SK-N-SH (cell line): Measurements from ENCODE around the gene ARHGAP8. TPM values are rescaled to one million over a fixed set of nuclear protein-coding genes. Genes with fewer than 3 reads are reported as not detected.

ENCODE experiments used
- CTCF ChIA-PET: fragments of 300-600, 350-600 bp; formaldehyde crosslinking; extraction: SDS; loops from one replicate; lab custom pipeline; 2021; lab: Yijun Ruan, JAX
- POLR2A ChIA-PET: fragments of 350-600 bp; sonication (Branson Sonifier 250); formaldehyde crosslinking; extraction: SDS; loops from one replicate; lab custom pipeline; 2020; ENCODE audit warnings: antibody characterized with exemption, inconsistent platforms; lab: Yijun Ruan, JAX
- DNase-seq: peaks from one replicate; pipeline ENCODE4 v3.0.0; 2012
- H2AFZ ChIP-seq: fragments of 200-600 bp; sonication (generic); 2 replicates; pipeline ENCODE4 v1.8.1; 2016; ENCODE audit warnings: antibody characterized with exemption, mild to moderate bottlenecking, low read depth
- H3F3A ChIP-seq: fragments of 200-600 bp; sonication (generic); replicated peaks from 2 replicates; pipeline ENCODE3; 2016; ENCODE audit warnings: antibody characterized with exemption, mild to moderate bottlenecking; ENCODE audit not compliant: insufficient read depth
- H3K27ac ChIP-seq, 2 experiments: fragments of 200-500 bp in 1 of 2; fragments of 200-600 bp in 1 of 2; sonication (Bioruptor generic) in 1 of 2; sonication (generic), shearing (Covaris generic) in 1 of 2; 2 replicates each; pipeline versions ENCODE4 v1.5.1 to v1.6.1; 2014 to 2016; ENCODE audit warnings: low read depth in 2 of 2, inconsistent platforms in 1 of 2, low read length in 1 of 2, mild to moderate bottlenecking in 1 of 2, mixed read lengths in 1 of 2
- H3K27me3 ChIP-seq: fragments of 200-600 bp; sonication (generic), shearing (Covaris generic); 2 replicates; pipeline ENCODE4 v1.6.1; 2016; ENCODE audit warnings: mixed run types; ENCODE audit not compliant: insufficient read depth
- H3K36me3 ChIP-seq, 2 experiments: fragments of 200-500 bp in 1 of 2; fragments of 200-600 bp in 1 of 2; sonication (Bioruptor generic) in 1 of 2; sonication (generic) in 1 of 2; replicated peaks in 1 of 2; 2 replicates each; pipeline versions ENCODE3 to v1.5.1; 2014 to 2016; ENCODE audit warnings: low read length in 1 of 2, mild to moderate bottlenecking in 1 of 2; ENCODE audit not compliant: insufficient read depth in 2 of 2, control insufficient read depth in 1 of 2
- H3K4me1 ChIP-seq, 2 experiments: fragments of 200-500 bp in 1 of 2; fragments of 200-600 bp in 1 of 2; sonication (Bioruptor generic) in 1 of 2; sonication (generic), shearing (Covaris generic) in 1 of 2; 2 replicates each; pipeline versions ENCODE4 v1.5.1 to v1.6.1; 2014 to 2016; ENCODE audit warnings: low read depth in 1 of 2, low read length in 1 of 2, mixed run types in 1 of 2; ENCODE audit not compliant: insufficient read depth in 2 of 2, control insufficient read depth in 1 of 2
- H3K4me2 ChIP-seq: fragments of 200-600 bp; sonication (generic), shearing (Covaris generic); 2 replicates; pipeline ENCODE4 v1.6.1; 2017; ENCODE audit warnings: mixed run types
- H3K4me3 ChIP-seq, 2 experiments: fragments of 200-500 bp in 1 of 2; fragments of 200-600 bp in 1 of 2; sonication (Bioruptor generic) in 1 of 2; sonication (generic), shearing (Covaris generic) in 1 of 2; 2 replicates each; pipeline versions ENCODE4 v1.5.1 to v1.8.1; 2014 to 2016; ENCODE audit warnings: low read depth in 2 of 2, inconsistent platforms in 1 of 2, low read length in 1 of 2, mild to moderate bottlenecking in 1 of 2, mixed read lengths in 1 of 2, moderate library complexity in 1 of 2
- H3K79me2 ChIP-seq: fragments of 200-600 bp; sonication (generic); 2 replicates; pipeline ENCODE4 v1.8.1; 2017; ENCODE audit warnings: mild to moderate bottlenecking; ENCODE audit not compliant: insufficient read depth
- H3K9ac ChIP-seq: fragments of 200-600 bp; sonication (generic); 2 replicates; pipeline ENCODE4 v1.6.1; 2017; ENCODE audit warnings: mixed run types
- H3K9me2 ChIP-seq: fragments of 200-600 bp; sonication (generic); 2 replicates; pipeline ENCODE4 v1.6.1; 2017; ENCODE audit warnings: mixed run types
- H3K9me3 ChIP-seq: fragments of 200-600 bp; sonication (generic); 2 replicates; pipeline ENCODE4 v1.6.1; 2017; ENCODE audit warnings: mixed run types, mild to moderate bottlenecking, moderate library complexity
- H4K20me1 ChIP-seq: fragments of 200-600 bp; sonication (generic); 2 replicates; pipeline ENCODE4 v1.6.1; 2017; ENCODE audit warnings: mild to moderate bottlenecking, mixed run types; ENCODE audit not compliant: insufficient read depth
- CHD2 ChIP-seq: fragments of 150-350 bp; IDR thresholded peaks from 2 replicates; pipeline ENCODE4 v1.6.1; 2018; ENCODE audit warnings: low read length; ENCODE audit not compliant: partially characterized antibody
- ELF1 ChIP-seq: IDR thresholded peaks from 2 replicates; pipeline ENCODE4 v1.4.0; 2012
- EZH2phosphoT487 ChIP-seq: fragments of 200-600 bp; sonication (generic); IDR thresholded peaks from 2 replicates; pipeline ENCODE4 v1.6.1; 2017; ENCODE audit warnings: low read depth, mixed run types, mild to moderate bottlenecking, antibody characterized with exemption, moderate library complexity, borderline replicate concordance
- FOXM1 ChIP-seq: IDR thresholded peaks from 2 replicates; pipeline ENCODE4 v1.4.0; 2012; ENCODE audit warnings: low read depth, mild to moderate bottlenecking
- RFX5 ChIP-seq: IDR thresholded peaks from 2 replicates; pipeline ENCODE4 v1.6.1; 2012; ENCODE audit warnings: mild to moderate bottlenecking, improper control_type of control experiment, low read length
- SMC3 ChIP-seq: IDR thresholded peaks from 2 replicates; pipeline ENCODE4 v1.6.1; 2012; ENCODE audit warnings: low read depth, low read length, improper control_type of control experiment
- TAF1 ChIP-seq: IDR thresholded peaks from 2 replicates; pipeline ENCODE4 v1.6.1; 2012; ENCODE audit warnings: low read depth, mild to moderate bottlenecking, low read length, moderate library complexity, borderline replicate concordance
- TEAD4 ChIP-seq: IDR thresholded peaks from 2 replicates; pipeline ENCODE4 v1.4.0; 2012; ENCODE audit warnings: mild to moderate bottlenecking, borderline replicate concordance; ENCODE audit not compliant: insufficient read depth
- WGBS: methylation state at CpG from one replicate; pipeline ENCODE4 v1.1.6; 2017; ENCODE audit warnings: low lambda C conversion rate; 5-methylcytosine and 5-hydroxymethylcytosine counted together
- polyA plus RNA-seq, 3 experiments: library from polyadenylated mRNA; depleted of rRNA; stranded (reverse); fragments of >200 nt; gene quantifications; 2 replicates each; pipeline ENCODE4 v1.2.3, GENCODE V29; 2012
- TF ChIP-seq, protein P1 (sequence below): IDR thresholded peaks from 2 replicates; pipeline ENCODE4 v1.6.1; 2012; ENCODE audit warnings: mild to moderate bottlenecking, low read depth, low read length, moderate library complexity
- TF ChIP-seq, protein P2 (sequence below): IDR thresholded peaks from 2 replicates; pipeline ENCODE4 v1.4.0; 2012; ENCODE audit warnings: low read depth, borderline replicate concordance
- TF ChIP-seq, protein P3 (sequence below): IDR thresholded peaks from 2 replicates; pipeline ENCODE4 v1.4.0; 2012; ENCODE audit warnings: low read depth, borderline replicate concordance
- TF ChIP-seq, protein P4 (sequence below): fragments of 150-350 bp; IDR thresholded peaks from 2 replicates; pipeline ENCODE4 v1.6.1; 2016; ENCODE audit warnings: mild to moderate bottlenecking, low read depth, low read length

The ARHGAP8 gene
- polyA plus RNA-seq, 1 of the 3 experiments (the other 2 are of a cell fraction): 0.08 TPM

DNA sequence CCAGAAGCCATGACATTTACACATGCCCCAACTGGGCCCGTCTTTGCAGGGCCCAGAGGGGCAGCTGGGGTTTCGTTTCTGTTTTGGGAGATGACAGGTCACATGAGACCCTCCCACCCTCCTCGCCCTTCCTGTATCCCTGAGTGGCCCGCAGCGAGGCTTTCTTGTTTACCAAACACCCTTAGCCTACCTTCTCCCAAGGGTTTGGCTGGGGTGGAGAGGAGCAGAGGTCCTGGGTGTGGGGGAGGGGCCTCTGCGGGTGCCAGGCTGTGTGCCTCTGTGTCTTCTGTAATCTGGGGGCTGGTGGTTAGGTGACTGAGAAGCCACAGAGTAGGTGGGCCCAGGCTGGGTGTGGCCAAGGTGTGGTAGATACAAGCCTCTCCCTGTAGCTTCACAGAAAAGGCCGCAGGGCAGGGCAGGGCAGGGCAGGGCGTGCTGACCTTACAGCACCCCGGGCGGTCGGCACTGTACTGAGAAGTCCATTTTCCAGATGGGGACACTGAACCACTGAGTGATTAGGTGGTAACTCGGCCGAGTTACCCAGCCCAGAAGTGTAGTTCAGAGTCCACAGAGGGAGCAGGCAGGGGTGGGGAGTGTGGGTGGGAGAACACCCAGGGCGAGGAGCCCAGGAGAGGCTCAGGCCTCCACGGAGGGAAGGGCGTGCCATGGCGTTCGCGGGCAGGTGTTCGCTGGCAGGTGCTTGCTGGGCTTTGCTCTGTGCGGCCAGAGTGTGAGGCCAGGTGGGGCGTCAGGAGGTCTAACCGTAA, 41.7 kb upstream of the ARHGAP8 start:
- POLR2A ChIA-PET: no interaction called here
- TF ChIP-seq ELF1: no peak
- TF ChIP-seq, protein P1, sequence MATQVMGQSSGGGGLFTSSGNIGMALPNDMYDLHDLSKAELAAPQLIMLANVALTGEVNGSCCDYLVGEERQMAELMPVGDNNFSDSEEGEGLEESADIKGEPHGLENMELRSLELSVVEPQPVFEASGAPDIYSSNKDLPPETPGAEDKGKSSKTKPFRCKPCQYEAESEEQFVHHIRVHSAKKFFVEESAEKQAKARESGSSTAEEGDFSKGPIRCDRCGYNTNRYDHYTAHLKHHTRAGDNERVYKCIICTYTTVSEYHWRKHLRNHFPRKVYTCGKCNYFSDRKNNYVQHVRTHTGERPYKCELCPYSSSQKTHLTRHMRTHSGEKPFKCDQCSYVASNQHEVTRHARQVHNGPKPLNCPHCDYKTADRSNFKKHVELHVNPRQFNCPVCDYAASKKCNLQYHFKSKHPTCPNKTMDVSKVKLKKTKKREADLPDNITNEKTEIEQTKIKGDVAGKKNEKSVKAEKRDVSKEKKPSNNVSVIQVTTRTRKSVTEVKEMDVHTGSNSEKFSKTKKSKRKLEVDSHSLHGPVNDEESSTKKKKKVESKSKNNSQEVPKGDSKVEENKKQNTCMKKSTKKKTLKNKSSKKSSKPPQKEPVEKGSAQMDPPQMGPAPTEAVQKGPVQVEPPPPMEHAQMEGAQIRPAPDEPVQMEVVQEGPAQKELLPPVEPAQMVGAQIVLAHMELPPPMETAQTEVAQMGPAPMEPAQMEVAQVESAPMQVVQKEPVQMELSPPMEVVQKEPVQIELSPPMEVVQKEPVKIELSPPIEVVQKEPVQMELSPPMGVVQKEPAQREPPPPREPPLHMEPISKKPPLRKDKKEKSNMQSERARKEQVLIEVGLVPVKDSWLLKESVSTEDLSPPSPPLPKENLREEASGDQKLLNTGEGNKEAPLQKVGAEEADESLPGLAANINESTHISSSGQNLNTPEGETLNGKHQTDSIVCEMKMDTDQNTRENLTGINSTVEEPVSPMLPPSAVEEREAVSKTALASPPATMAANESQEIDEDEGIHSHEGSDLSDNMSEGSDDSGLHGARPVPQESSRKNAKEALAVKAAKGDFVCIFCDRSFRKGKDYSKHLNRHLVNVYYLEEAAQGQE: no peak
- TF ChIP-seq, protein P2, sequence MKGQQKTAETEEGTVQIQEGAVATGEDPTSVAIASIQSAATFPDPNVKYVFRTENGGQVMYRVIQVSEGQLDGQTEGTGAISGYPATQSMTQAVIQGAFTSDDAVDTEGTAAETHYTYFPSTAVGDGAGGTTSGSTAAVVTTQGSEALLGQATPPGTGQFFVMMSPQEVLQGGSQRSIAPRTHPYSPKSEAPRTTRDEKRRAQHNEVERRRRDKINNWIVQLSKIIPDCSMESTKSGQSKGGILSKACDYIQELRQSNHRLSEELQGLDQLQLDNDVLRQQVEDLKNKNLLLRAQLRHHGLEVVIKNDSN: no peak
- no peak for TF ChIP-seq FOXM1
- no peak for TF ChIP-seq TAF1
- TF ChIP-seq TEAD4: no peak
- TF ChIP-seq, protein P3, sequence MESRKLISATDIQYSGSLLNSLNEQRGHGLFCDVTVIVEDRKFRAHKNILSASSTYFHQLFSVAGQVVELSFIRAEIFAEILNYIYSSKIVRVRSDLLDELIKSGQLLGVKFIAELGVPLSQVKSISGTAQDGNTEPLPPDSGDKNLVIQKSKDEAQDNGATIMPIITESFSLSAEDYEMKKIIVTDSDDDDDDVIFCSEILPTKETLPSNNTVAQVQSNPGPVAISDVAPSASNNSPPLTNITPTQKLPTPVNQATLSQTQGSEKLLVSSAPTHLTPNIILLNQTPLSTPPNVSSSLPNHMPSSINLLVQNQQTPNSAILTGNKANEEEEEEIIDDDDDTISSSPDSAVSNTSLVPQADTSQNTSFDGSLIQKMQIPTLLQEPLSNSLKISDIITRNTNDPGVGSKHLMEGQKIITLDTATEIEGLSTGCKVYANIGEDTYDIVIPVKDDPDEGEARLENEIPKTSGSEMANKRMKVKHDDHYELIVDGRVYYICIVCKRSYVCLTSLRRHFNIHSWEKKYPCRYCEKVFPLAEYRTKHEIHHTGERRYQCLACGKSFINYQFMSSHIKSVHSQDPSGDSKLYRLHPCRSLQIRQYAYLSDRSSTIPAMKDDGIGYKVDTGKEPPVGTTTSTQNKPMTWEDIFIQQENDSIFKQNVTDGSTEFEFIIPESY: no peak
- TF ChIP-seq, all 33 proteins: peak for 0
- Histone ChIP-seq H3K4me2 (no peak overlapping the region), H3K27ac (no peak overlapping the region), H2AFZ (no peak overlapping the region), H3K9me2 (no peaks in the 10 kb centered on the region), H4K20me1 (no peaks in the 10 kb centered on the region), H3K36me3 (no peaks in the 10 kb centered on the region), H3K79me2 (no peaks in the 10 kb centered on the region), H3K4me3 (no peak overlapping the region), H3F3A (no peaks in the 10 kb centered on the region), H3K4me1 (peaks cover 0 to 3% of the 10 kb centered on the region in 2 experiments; a peak in 1 of 4 replicates), H3K9me3 (no peaks in the 10 kb centered on the region), H3K27me3 (no peaks in the 10 kb centered on the region), H3K9ac (no peak overlapping the region)
- CTCF ChIA-PET: interaction anchor here (41.0 kb wide), 1 partner anchor 22 kb away, joined by 642 read pairs; no protein-coding TSS in a partner anchor
- 74% methylated on average over 16 of the region's 23 CpGs for WGBS
- no peak for DNase-seq

DNA sequence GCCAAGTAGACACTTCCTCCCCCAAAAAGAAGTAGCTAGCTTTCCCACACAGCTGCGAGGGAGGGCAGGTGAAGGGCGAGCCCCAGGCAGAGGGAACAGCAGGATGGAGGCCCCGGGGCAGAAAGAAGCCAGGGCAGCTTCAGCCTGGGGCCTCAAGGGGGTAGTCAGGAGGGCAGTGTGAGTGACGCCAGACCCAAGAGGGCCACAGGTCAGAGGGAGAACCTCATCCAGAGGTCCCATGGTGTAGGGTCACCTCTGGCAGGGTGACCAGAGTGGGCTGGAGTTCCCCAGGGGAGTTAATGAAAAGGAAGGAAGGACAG, 41.2 kb upstream of the ARHGAP8 start:
- H3K9me2 ChIP-seq: no peaks in the 10 kb centered on the region
- no peak overlapping the region for H3K27ac ChIP-seq
- no peak overlapping the region for H3K4me2 ChIP-seq
- no peaks in the 10 kb centered on the region for H3K27me3 ChIP-seq
- ChIA-PET POLR2A (no interaction called here), CTCF (interaction anchor here (41.0 kb wide), 1 partner anchor 21 kb away, joined by 642 read pairs; no protein-coding TSS in a partner anchor)
- no peaks in the 10 kb centered on the region for H3K9me3 ChIP-seq
- H3K79me2 ChIP-seq: no peaks in the 10 kb centered on the region
- H3K36me3 ChIP-seq: no peaks in the 10 kb centered on the region
- H4K20me1 ChIP-seq: no peaks in the 10 kb centered on the region
- H3F3A ChIP-seq: no peaks in the 10 kb centered on the region
- 80% methylated on average over 1 of the region's 4 CpGs for WGBS
- peaks cover 0 to 3% of the 10 kb centered on the region in 2 experiments; a peak in 1 of 4 replicates for H3K4me1 ChIP-seq
- DNase-seq: no peak
- H2AFZ ChIP-seq: no peak overlapping the region
- H3K9ac ChIP-seq: no peak overlapping the region
- H3K4me3 ChIP-seq: no peak overlapping the region
- TF ChIP-seq CHD2 (no peak), SMC3 (no peak), RFX5 (no peak), EZH2phosphoT487 (no peak)
- TF ChIP-seq, protein P2: no peak
- TF ChIP-seq, protein P4, sequence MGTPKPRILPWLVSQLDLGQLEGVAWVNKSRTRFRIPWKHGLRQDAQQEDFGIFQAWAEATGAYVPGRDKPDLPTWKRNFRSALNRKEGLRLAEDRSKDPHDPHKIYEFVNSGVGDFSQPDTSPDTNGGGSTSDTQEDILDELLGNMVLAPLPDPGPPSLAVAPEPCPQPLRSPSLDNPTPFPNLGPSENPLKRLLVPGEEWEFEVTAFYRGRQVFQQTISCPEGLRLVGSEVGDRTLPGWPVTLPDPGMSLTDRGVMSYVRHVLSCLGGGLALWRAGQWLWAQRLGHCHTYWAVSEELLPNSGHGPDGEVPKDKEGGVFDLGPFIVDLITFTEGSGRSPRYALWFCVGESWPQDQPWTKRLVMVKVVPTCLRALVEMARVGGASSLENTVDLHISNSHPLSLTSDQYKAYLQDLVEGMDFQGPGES: no peak
- TF ChIP-seq, protein P1: no peak
